ENCODE data around the gene PRRX2.

PRRX2 gene

DNA sequence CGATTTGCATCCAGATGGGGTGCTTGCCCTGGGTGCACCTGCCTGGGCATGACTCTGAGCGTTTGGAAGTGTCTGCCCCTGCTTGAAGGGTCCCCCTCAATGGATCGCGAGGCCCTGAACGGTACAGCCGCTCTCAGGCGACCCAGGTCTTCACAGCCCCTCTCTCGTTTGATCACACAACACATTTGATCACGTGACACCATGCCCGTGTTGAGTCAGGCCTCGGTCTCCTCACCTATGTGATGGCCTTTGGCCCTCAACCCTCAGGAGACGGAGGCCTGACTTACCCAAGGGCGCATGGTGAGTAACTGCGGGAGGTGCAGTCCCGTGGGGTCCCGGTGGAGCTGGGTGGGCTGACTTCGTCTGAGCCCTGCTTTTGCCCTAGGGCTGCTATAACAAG lies 20.5 kb upstream of the PRRX2 start (continued):
- no peak for TF ChIP-seq ZNF488 (tag by site-specific recombination; IDR thresholded peaks at IDR 0.05)
- TF ChIP-seq SP3 (tag by site-specific recombination; IDR thresholded peaks at IDR 0.05) = no peak
- TF ChIP-seq TRIM28 (IDR thresholded peaks at IDR 0.05; ENCODE audit: borderline replicate concordance, low read length) = no peak
- TF ChIP-seq GLIS1 (tag by site-specific recombination; IDR thresholded peaks at IDR 0.05) = no peak
- no peak for TF ChIP-seq ZBTB49 (tag by site-specific recombination; IDR thresholded peaks at IDR 0.05; ENCODE audit: low read depth)

DNA sequence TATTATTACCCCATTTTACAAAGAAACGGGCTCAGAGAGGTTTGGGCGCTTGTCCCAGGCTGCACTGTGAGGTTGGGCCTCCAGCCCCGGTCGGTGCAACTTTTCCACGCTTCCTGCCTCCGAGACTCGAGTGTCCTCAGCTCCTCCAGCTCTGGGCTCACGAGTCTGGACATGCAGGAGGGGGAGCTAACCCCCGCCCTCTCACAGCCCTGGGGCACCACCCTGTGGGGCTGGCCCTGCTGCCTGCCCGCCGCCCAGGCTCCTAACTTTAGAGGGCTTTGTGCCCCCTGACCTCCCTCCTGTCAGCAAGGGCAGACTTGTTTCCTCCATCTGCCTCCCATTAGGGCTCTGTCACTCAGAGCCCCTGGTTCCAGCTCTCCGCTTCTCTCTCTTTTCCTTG lies 19.2 kb upstream of the PRRX2 start:
- H3K27ac ChIP-seq (ENCODE audit: extremely low read depth, low read depth, low read length) = no peak overlapping the region
- ChIA-PET CTCF (interaction anchor here (0.7 to 2.9 kb wide), 5 partner anchors 79 to 137 kb away, joined by 3 to 16 read pairs (median 4); no protein-coding TSS in a partner anchor), POLR2A (interaction anchor here (0.6 kb wide), 1 partner anchor 20 kb away, joined by 3 read pairs; the partner anchor contains the start of gene NTMT1)
- no peaks in the 10 kb centered on the region for H3K9me3 ChIP-seq (ENCODE audit: control insufficient read depth, insufficient read depth, low read depth, low read length)
- H3K36me3 ChIP-seq (ENCODE audit: control insufficient read depth in 2 of 2, insufficient read depth in 1 of 2, low read length in 2 of 2) = no peaks in the 10 kb centered on the region
- no peaks in the 10 kb centered on the region for H3K4me1 ChIP-seq (ENCODE audit: control insufficient read depth, insufficient read depth, low read length)
- no peak overlapping the region for H3K4me3 ChIP-seq (ENCODE audit: low read depth, low read length)
- TF ChIP-seq PRDM1 (tag by site-specific recombination; IDR thresholded peaks at IDR 0.05) (no peak), ZNF10 (tag by site-specific recombination; IDR thresholded peaks at IDR 0.05) (no peak), ZBTB8A (tag by site-specific recombination; IDR thresholded peaks at IDR 0.05) (0 out of 2 replicates have a peak, but pooled peaks have one; percentile 24)

DNA sequence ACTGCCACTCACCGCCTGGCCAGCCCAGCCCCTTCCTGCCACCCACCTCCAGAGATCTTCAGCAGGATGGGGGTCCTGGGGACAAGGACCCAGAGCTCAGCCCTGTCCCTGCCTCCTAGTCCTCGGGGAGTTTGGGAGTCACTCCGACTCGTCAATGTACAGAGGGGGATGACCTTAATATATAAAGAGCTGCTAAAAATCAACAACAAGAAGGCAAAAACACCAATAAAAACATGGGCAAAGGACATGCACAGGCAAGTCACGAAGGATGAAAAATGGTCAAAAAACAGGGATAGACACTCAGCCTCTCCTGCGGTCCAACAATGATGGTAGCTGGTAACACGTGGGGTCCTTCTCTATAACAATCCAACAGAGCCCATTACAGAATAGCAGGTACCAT lies 18.8 kb upstream of the PRRX2 start:
- H3K27ac ChIP-seq (ENCODE audit: extremely low read depth, low read depth, low read length) = no peak overlapping the region
- CTCF ChIA-PET = interaction anchor here (0.7 to 1.3 kb wide), 5 partner anchors 79 to 136 kb away, joined by 3 to 6 read pairs (median 4); no protein-coding TSS in a partner anchor

DNA sequence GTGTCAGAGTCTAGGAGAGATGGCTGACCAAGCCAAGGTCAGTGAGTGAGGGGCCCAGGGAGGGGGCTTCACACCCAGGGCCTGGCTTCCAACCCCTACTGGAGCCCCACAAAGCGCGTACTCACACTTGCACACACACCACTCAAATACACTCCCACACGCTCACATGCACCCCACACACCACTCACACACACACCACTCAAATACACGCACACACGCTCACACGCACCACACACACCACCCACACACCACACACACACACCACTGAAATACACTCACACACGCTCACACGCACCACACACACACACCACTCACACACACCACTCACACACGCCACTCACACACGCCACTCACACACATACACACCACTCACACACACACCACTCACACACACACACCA lies 17.8 kb upstream of the PRRX2 start:
- POLR2A ChIA-PET = no interaction called here
- no peaks in the 10 kb centered on the region for H3K36me3 ChIP-seq (ENCODE audit: control insufficient read depth in 2 of 2, insufficient read depth in 1 of 2, low read length in 2 of 2)
- no peak overlapping the region for H3K27ac ChIP-seq (ENCODE audit: extremely low read depth, low read depth, low read length)
- CTCF ChIA-PET = interaction anchor here (0.7 kb wide), 1 partner anchor 91 kb away, joined by 3 read pairs; no protein-coding TSS in a partner anchor
- no peaks in the 10 kb centered on the region for H3K9me3 ChIP-seq (ENCODE audit: control insufficient read depth, insufficient read depth, low read depth, low read length)
- H3K4me3 ChIP-seq (ENCODE audit: low read depth, low read length) = no peak overlapping the region
- H3K4me1 ChIP-seq (ENCODE audit: control insufficient read depth, insufficient read depth, low read length) = no peaks in the 10 kb centered on the region
- TF ChIP-seq, protein P1, sequence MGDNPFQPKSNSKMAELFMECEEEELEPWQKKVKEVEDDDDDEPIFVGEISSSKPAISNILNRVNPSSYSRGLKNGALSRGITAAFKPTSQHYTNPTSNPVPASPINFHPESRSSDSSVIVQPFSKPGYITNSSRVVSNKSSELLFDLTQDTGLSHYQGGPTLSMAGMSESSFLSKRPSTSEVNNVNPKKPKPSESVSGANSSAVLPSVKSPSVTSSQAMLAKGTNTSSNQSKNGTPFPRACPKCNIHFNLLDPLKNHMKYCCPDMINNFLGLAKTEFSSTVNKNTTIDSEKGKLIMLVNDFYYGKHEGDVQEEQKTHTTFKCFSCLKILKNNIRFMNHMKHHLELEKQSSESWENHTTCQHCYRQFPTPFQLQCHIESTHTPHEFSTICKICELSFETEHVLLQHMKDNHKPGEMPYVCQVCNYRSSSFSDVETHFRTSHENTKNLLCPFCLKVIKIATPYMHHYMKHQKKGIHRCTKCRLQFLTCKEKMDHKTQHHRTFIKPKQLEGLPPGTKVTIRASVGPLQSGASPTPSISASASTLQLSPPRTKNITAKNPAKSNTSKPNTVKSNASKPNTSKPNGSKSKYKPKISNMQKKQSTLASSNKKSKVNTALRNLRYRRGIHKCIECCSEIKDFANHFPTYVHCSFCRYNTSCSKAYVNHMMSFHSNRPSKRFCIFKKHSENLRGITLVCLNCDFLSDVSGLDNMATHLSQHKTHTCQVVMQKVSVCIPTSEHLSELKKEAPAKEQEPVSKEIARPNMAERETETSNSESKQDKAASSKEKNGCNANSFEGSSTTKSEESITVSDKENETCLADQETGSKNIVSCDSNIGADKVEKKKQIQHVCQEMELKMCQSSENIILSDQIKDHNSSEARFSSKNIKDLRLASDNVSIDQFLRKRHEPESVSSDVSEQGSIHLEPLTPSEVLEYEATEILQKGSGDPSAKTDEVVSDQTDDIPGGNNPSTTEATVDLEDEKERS (tag by site-specific recombination; IDR thresholded peaks at IDR 0.05) = no peak
- no peak for TF ChIP-seq ZNF704 (tag by site-specific recombination; IDR thresholded peaks at IDR 0.05)
- no peak for TF ChIP-seq ZNF24 (tag by site-specific recombination; IDR thresholded peaks at IDR 0.05)
- TF ChIP-seq ZBTB8A (tag by site-specific recombination; IDR thresholded peaks at IDR 0.05) = no peak
- no peak for TF ChIP-seq ZNF830 (tag by site-specific recombination; IDR thresholded peaks at IDR 0.05; ENCODE audit: low read depth)
- TF ChIP-seq EGR2 (tag by site-specific recombination; IDR thresholded peaks at IDR 0.05; ENCODE audit: low read depth) = peak; percentile 93
- no peak for TF ChIP-seq ZNF843 (tag by site-specific recombination; IDR thresholded peaks at IDR 0.05)
- no peak for TF ChIP-seq GFI1B (tag by site-specific recombination; IDR thresholded peaks at IDR 0.05)
- no peak for TF ChIP-seq ZNF2 (tag by site-specific recombination; IDR thresholded peaks at IDR 0.05)
- no peak for TF ChIP-seq HIC1 (tag by site-specific recombination; IDR thresholded peaks at IDR 0.05)
- no peak for TF ChIP-seq ZNF701 (tag by site-specific recombination; IDR thresholded peaks at IDR 0.05)
- no peak for TF ChIP-seq ZSCAN30 (tag by site-specific recombination; IDR thresholded peaks at IDR 0.05)

More for the DNA sequence above, 18.8 kb upstream of the PRRX2 start:
- no peaks in the 10 kb centered on the region for H3K36me3 ChIP-seq (ENCODE audit: control insufficient read depth in 2 of 2, insufficient read depth in 1 of 2, low read length in 2 of 2)
- no peaks in the 10 kb centered on the region for H3K4me1 ChIP-seq (ENCODE audit: control insufficient read depth, insufficient read depth, low read length)
- no peak overlapping the region for H3K4me3 ChIP-seq (ENCODE audit: low read depth, low read length)
- POLR2A ChIA-PET = interaction anchor here (0.6 kb wide), 1 partner anchor 21 kb away, joined by 3 read pairs; the partner anchor contains the start of gene NTMT1
- no peaks in the 10 kb centered on the region for H3K9me3 ChIP-seq (ENCODE audit: control insufficient read depth, insufficient read depth, low read depth, low read length)
- peak; percentile 68; the same call in 1 of the 2 replicates for TF ChIP-seq ZNF202 (tag by site-specific recombination; IDR thresholded peaks at IDR 0.05; ENCODE audit: borderline replicate concordance)
- no peak for TF ChIP-seq YY2 (tag by site-specific recombination; IDR thresholded peaks at IDR 0.05)

All from HEK293 (cell line).